Stimulated activated CD4-positive, alpha-beta T cell treated with anti-CD3 and anti-CD28 coated beads, Interleukin-1b, Interleukin-23, amount 100 ng/mL, for 4 hours (primary cell): ENCODE results near the gene CD34.

Experiments
- DNase-seq, 2 donors: peaks; one replicate each; pipeline ENCODE4 v3.0.0-alpha.2; 2020; ENCODE audit warnings: low read depth in 2 of 2

Gene CD34

DNA sequence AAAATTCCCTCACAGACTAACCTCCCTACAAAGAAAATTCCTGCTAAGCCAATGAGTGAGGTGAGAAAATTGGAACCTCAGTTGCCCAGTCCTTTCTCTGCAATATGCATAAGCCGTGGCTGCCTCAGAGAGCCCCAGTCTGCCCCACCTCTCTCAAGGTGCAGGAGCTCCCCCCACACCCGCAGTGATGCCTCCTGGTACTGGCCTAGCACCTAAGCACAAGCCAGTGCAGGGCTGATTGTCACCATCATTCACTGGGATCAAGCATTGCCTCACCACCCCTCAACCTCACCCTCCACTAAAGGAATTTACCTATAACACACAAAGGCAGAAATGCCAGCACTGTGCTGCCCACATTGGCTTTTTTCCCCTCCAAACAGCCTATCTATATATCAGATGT is 56.9 kb downstream of the CD34 start:
- DNase-seq, result no peak

DNA sequence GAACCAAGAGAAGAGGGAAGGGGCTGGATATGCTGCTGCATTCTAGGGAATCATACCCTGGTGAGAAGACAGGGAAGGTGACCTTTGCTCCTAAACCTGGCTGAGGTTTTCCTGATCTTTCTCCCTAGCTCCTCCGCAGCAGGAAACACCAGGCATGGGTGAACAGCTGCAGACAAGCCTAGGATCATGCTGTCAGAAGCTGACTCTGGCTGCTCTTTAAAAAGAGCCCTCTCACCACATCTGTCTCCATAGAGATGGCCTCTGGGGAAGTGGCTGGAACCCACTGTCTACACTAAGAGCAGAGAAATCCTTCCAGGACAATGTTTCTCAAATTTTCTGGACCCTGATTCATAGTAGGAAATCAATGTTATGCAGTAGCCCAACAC is 57.6 kb downstream of the CD34 start:
- no peak for DNase-seq

DNA sequence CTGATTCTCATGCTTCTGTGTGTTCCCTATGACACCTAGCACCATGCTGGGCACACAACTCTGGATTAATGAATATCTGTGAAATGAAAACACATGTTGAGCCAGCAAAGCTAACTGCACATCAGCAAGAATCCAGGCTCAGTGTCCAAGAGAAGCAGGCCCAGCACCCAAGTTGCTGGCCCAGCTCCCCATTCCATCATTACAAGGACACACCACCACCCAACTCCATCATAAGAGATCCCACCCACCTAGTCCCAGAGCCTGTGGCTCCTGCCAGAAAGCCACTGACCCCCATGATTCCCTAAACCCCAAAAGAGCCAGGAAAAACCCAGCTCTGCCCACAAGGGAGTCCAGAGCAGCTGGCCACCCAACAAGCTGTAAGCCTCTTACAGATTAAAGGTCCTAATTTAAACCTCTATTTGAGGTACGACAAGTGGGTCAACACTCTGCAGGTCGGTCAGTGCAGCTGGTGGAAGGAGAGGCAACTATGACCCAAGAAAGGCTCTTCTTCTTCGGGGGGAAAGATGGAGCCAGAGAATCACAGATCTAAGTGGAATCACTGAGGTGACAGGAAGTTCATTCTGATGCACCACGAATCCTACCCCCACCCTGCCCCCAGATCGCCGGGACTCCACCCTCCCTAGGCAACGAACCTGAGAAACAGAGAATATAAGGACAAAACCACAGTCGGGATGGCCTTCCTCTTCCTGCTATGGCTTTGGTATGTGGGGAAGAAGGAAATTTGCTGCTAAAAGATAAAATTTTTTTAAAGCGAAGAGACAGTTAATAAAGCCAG is 58.2 kb downstream of the CD34 start:
- DNase-seq, result no peak

DNA sequence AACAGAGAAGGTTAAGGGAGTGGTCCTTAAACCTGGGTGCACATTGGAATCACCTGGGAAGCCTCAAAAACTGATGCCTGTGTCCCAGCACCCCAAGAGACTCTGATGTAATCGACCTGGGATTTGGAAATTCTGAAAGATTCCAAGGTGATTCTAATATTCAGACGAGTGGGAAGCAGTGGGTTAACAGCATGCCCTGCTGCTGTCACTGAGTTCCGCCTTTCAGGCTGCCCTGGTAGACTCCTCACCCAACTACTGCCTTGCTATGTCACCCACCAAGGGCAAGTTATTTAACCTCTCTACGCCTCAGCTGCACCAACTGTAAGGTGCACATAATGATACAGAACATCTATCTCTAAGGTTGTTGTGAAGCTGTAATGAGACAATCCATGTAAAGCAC is 59.2 kb downstream of the CD34 start:
- no peak for DNase-seq

DNA sequence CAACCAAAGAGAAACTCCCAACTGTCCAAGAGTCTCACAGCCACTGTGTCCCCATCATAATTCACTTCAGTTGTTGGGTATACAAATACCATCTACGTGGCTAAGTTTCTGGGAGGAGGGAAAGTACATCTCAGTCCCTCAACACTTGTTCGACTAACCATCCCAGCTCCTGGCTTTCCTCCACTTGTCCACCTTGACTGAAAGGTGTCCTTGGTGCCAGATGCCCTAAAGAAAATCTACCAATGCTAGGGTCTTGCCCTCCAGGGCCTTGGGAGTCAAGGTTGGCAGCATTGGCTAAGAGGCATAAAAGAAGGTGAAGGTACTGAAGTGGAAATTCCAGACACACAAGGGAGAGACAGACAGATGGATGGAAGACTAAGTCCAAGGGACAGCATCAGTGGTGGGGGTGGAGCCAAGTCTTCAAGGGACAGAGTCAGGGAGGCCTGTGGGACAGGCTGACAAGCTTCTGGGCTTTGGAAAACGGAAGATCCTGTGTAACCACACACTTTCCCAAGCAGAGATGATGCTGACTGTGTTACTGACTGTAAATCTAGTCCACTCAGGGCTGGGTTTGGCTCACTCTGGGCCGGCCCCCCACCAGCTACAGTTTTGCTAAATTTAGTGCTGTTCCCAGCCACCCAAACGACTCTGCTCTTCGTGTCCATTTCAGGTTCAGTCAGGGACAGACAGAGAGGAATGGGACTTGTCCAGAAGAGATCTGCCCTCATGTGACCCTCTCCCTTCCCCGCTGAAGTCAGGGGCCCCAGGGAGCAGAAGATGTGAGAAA is 60.1 kb downstream of the CD34 start:
- DNase-seq, result no peak

DNA sequence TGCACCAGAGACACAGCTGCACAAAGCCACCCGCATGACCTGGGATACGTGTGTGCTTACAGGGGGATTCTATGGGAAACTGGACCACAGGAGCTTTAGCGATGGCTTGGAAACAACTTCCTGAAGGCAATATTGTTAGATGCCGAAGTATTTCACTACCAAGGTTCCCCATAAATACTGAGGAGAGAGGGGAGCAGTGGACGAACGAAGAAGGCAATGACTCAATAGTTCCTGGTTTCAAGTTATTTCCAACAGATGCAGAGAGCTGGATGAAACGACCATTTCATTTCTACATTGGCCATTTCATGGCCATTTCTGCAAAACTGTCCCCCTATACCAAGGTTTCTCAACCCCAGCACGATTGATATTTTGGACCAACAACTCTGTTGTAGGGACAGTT is 61.3 kb downstream of the CD34 start:
- no peak for DNase-seq

DNA sequence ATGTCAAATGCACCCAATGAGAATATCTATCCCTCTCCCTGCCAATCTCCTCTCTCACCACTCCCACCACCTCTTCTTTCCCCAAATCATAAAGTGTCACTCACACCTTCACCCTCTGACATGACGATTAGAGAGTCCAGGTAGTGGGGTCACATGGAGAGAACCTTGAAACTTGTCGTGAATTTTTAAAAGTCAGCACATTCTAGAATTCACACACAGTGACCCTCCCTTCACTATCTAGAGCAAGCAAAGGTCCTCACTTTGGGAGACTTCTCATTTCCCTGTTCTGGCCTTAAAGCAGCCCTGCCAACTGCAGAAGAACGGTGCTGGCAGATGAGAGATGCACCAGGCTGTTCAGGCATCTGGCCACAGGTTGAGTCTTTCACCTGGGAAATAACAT is 61.9 kb downstream of the CD34 start:
- DNase-seq, result no peak

DNA sequence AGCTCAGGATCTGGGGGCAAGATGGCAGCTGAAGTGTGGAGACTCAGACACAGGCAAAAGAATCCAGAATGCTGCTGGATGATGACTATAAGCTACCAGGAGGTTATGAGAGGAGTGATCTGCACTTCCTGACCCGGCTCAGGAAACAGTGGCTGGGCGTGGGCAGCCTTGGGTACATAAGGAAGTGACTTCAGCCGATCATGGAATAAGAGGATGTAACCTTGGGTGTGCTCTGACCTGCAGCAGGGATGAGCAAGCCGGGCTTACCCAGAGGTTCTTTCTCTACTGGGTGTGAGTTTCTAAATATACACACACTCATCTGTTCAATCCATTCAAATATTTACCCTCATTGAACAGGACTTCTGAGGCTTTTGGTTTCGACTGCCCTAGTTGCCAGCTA is 62.7 kb downstream of the CD34 start:
- DNase-seq, result peak in 1 of 2 donors; percentile 18

DNA sequence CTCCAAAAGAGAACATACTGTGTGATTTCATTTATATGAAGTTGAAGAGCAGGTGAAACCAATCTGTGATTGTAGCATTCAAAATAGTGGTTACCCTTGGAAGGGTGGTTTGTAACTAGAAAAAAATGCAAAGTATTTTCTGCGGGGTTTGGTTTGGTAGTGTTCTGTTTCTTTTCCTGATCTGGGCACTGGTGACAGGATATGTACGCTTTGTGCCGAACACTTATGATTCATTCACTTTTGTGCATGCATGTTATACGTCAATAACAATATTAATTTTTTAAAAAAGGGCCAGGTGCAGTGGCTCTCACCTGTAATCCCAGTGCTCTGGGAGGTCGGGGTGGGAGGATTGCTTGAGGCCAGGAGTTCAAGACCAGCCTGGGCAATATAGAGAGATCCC is 63.8 kb downstream of the CD34 start:
- DNase-seq, result no peak

DNA sequence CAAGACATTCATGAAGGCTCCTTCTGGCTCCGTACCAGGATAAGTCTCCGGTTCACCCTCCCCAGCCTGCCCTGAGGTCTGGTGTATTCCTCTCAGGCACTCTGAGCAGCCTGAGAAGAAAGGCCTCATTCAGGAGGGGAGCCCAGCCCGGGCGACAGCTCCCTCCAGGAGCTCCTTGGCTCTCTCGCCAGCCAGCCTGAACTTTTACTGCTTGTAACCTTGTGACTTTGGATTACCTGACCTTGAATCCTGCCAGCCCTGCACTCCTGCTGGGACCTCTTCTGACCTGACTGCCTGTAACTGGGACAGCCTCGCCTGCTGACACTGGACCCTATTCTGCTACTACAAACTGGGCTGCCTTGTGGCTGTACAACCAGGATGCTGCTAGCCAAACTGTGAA is 65.8 kb downstream of the CD34 start:
- DNase-seq, result no peak

DNA sequence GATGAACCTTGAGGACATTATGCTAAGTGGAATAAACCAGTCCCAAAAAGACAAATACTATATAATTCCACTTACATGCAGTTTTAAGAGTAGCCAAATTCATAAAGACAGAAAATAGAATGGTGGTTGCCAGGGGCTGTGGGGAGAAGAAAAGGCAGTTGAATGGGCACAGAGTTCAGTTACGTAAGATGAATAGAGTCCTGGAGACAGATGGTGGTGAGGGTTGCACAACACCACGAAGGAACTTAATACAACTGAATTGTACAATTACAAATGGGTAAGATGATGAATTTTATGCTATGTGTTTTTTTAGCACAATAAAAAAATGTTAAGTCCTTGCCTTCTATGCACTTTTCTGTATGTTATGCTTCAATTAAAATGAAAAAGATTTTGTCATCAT is 66.6 kb downstream of the CD34 start:
- DNase-seq, result no peak

DNA sequence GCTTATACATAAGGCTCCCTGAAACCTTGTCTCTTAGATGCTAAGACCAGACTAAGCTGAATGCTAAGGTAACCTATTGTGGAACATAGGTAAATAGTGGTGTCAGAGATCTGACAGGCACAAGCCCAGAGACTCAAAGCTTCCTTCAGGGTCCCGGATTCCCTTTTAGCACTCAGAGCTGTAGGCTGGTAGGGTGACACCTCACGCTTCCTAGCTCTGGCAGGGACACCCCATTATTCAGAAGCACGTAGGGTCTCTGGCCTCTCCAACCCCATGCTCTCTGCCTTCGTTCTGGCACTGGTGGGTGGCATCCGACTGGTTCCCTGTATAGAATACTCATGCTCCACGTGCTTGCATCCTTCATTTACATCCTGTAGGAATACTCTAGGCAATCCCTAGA is 68.4 kb downstream of the CD34 start:
- no peak for DNase-seq

DNA sequence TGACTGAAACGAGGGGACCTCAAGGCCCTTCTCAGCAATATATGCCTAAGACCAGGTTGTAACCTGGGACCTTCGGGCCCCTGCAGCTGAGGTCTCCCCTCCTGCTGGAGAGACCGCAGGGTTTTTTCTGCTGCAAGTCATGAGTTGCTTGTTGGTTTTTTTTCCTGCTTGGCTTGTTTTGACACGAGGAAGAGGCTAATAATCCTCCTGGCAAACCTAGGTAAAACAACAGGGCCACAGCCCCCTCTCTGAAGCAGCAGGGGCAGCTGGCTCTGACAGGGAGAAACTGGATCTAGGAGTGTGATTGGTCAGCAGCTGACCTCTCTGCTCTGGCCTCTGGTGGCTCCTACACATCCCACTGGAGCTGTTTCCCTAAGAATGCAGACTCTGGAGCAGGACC is 69.0 kb downstream of the CD34 start:
- DNase-seq, result no peak

DNA sequence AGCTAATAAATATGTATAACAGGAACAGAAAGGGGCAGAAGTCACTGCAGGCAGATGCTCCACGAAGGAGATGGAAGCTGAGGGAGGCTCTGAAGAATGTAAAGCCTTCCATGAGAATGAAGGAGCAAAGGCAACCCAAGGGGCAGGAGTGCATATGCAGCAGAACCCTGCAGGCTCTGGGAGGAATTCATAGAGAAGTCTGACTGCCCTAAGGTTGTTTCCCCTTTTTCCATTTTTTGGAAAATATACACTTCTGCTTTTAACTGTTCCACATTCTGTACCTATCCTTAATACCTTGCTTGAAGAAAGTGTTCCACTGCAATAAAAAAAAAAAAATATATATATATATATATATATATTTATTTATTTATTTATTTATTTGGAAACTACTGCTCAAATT is 69.6 kb downstream of the CD34 start:
- DNase-seq, result no peak

DNA sequence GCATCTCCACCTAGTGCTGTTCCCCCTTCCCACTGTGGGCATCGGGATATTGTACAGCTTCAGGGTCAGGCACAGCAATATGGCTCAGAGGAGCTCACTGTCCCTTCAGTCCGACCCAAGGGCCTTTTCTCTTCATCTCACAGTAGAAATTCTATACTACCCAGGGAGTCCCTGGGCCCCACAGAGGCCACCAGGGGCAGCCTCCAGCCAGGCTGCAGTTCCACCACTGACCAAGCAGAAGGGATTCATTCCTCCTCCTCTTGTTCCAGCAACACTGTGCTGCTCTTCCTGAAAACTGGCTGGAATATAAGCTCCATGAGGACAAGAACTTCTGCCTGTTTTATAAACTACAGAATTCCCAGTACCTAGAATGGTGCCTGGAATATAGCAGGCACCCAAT is 70.5 kb downstream of the CD34 start:
- no peak for DNase-seq

DNA sequence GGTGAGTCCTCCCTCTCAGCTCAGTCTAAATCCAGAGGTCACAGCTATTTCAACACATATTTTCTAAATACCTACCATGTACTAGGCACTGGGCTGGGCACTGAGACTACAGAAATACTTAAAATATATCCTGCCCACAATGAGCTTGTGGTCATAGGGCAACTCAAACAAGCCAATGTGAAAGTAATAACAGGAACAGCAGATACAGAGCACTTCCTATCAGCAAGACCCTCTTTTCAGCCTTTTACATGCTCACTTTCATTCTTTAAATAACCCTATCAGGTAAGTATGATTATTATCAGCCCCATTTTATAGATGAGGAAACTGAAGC is 71.9 kb downstream of the CD34 start:
- no peak for DNase-seq

DNA sequence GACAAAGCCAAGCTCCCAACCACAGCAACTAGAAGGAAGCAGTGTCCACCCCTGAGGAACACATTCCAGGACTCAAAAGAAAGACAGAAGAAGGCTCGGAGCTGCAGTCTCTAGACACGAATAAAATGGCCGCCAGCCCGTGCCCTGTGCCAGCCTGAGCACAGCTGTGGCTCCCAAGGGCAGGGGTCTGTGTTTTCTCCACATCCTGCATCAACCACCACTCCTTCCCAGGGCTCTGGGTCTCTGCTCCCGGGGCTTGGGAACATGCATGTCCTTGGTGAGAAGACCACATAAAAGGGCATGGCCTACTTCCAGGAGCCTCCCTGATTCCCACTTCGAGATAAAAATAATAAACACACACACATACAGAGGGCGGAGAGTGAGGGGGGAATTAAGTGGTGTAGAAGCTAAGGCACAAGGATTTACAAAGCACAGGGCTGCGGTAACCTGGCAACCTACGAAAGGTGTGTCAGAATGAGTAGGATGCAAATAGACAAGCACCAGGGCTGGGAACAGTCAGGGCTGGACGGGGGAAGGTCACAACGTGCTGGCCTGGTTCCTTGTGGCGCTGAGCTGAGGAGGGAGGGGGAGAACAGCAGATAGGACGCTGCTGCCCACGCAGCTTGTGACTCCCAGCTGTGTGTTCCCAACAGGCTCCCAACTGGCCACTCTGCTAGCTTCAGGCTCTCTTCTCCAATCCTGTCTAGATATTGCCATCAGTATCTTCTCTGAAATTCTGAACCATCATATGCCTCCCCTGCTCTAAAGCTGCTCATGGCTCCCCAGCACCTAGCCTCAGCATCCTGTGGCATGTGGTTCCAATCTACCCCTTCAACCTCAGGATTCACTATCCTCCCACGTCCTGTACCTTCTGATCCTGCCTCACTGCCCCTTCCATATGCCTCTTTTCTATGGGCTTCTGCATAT is 72.5 kb downstream of the CD34 start:
- no peak for DNase-seq

DNA sequence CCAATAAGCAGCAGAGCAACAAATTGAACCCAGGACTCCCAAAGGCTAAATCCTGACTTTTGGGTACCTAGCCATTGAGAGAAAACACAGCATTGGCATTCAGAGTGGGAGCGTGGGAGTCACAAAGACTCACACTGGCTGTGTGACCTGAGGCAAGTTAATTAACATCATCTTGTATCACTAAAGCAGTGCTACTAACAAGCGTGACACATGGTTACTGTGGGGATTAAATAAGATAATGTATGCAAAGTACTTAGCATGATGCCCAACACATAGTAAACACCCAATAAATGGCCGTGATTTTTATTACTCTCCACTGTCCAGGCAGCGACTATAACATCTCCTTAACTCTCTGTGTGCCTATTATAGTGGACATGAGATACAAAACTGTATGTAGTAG is 73.3 kb downstream of the CD34 start:
- no peak for DNase-seq

DNA sequence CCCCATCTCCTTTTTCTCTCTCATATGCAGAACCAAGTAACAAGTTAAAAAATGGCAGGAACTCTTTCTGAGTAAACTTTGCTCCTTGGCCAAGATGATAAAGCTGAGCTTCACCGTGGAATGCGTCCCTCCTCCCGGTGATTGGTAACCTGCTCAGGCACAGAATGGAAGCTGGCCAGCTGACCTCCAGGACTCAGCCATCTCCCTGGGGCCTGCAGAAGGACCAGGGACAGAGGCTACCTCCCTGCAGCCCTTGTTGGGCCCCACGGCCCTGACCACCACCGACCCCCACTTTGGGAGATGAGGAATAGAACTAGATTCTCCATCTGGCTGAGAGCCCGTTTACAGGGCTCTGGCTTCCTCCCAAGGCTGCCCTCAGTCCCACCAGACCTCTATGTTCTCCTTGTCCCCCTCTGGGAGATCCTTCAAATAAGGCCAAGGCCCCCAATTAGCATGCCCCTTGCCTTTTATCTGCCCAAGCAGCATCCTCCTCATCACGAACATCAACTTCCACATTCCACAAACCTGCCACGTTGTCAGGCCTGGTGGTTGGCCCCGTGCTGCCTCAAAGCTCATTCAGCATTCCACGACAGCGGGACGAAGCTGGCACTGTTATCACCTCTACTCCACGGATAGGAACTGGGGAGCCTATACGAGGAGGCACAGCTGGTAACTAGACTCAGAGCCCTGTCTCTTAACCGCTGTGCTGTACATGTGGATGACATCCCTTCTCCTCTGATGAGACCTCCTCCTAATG is 74.2 kb downstream of the CD34 start:
- DNase-seq, result no peak

DNA sequence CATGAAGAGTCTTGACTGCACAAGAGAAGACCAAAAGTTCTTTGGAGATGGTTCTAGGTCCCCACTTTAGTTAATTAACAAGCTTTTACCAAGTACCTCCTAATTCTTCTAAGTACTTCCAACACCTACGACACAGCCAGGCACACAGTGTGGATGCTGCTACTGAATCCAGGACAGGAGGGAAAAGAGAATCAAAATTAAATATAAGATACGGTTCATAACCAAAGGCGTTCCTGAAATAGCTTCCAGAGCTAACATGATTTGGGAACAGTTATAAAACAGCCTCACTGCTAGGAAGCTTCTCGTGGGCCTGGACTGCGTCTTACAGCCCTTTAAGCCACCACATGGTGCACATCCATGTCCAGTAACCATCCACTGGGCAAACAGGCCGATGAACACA is 75.0 kb downstream of the CD34 start:
- DNase-seq, result no peak

DNA sequence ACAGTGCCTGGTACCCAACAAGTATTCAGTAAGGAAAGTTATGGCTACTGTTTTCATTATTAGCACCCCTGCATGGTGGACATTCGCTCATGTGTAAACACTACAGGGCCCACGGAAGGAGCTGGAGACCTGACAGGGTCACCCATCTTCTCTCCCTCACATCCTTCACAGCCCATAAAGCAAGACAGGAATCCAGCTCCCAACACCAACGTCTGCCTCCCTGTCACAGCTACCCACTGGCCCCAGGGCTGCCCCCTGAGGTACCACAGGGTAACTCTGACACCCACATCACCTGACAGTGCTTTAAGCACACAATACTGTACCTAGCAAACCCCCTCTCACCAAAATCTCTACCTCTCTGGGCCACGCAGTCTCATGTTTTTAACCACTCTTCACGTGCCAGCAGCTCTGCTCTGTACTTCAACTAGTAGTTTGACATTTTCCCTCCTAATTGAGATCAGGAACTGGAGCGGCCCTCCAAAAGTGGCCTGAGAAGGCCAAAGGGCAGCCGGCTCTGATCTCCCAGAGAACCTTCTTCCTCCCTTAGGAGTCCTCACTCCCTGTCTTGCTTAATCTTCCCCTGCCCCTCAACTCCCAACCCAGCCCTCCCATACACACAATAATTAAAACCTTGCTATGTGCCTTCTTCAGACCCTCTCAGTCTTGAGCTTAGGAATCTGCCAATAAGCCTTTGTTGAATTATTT is 76.8 kb downstream of the CD34 start:
- no peak for DNase-seq
